ENCODE measurements around the gene C19orf44.
"Not testable (repeated sequence)": the region's sequence is repeated elsewhere in the genome, so short reads cannot be mapped to it uniquely, and the experiment has no call there.

The C19orf44 gene

DNA sequence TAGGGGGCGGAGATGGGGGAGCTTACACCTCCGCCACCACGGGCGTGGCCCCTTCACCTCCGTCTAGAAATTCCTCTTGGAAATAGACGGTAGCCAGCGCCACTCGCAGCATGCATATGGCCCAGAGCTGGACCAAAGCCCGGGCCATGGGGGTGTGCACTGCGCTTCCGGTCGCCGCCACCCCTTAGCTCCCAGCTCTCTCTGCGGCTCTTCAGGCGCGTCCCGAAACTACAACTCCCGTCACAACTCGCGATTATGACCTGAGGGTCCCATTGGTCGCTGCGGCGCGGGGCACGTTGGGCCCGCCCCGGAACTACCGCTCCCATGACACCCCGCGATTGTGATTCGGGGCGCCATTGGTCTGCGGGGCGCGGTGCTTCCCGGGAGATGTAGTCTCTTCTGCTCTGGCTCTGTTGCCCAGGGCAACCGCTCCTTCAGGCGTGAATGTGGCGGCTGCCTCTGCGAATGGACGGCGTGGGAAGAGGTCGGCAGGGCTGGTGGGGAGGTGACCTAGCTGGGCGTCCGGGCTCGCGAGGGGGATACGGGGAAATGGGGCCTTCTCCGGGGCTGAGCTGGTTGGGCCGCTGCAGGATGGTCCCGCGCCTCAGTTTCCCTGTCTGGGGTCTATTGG, at the start of gene C19orf44, which contains the start of gene CALR3:
Gene C19orf44, plus strand, starts transcription at position 413 of the 631 bp plus-strand sequence. CDS start 4,399 bp downstream, outside the sequence.
Gene CALR3, minus strand, starts transcription at position 186 of the 631 bp plus-strand sequence. Its CDS starts 38 bp downstream, at position 148.
- DNase-seq (ENCODE audit: low read depth in 2 of 2), result peak; percentile 90 to 95

DNA sequence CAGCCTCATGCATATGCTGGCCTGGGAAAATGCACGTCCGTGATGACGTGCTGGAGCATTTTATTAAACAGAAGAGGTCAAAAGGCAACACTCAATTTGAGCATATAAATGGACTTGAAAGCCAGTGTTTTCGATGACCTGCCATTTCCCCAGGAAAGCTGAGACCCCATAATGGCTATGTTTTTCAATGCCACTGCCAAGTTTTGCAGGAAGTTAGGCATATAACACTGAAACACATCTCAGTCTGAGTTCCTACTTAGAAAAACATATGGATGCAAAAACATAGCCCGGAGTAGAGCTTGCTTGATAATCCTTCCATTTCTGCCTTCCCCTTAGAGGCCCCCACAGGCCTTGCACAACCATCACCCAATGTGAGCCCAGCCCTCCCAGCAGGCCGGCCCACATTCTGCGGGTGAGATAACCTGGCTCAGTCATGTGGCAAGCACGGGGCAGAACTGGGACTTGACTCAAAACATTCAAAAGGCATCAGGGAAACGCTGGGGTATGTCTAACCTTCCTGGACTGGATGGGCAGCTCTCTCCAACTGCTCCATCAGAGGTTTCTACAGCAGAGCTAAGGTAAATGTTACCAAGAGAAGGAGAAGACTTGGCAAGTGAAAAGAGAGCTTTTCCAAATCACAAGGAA, 49.3 kb upstream of the C19orf44 start:
- DNase-seq (ENCODE audit: low read depth in 2 of 2), result no peak

DNA sequence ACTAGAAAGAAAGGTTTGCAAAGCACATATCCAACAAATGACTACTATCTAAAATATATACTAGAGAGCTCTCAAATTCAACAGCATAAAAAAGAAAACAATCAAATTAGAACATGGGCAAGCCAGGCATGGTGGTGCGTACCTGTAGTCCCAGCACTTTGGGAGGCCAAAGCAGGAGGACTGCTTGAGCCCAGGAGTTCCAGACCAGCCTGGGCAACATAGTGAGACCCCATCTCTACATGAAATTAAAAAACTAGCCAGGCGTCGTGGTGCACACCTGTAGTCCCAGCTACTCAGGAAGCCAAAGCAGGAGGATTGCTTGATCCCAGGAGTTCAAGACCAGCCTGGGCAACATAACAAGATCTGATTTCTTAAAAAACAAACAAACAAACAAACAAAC, 47.3 kb upstream of the C19orf44 start:
- DNase-seq (ENCODE audit: low read depth in 2 of 2), result not testable (repeated sequence)

DNA sequence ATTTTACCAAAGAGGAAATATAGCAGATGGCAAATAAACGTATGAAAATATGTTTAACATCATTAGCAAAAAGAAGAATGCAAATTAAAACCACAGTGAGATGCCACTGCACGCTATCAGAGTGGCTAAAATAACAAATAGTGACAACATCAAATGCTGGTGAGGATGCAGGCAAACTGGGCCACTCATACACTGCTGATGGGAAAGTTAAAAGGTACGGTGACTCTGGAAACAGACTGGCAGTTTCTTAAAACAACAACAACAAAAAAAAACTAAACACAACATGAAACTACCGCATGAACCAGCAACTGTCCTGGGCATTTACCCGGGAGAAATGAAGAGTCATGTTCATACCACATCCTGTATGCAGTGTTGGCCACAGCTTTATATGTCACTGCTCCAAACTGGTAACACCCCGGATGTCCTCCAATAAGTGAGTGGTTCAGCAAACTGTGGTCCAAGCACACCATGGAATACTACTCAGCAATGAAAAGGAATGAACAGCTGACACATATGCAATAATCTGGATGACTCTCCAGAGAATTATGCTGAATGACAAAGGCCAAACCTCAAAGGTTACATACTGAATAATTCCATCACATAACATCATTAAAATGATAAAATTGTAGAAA, 46.7 kb upstream of the C19orf44 start:
- DNase-seq (ENCODE audit: low read depth in 2 of 2), result no peak

DNA sequence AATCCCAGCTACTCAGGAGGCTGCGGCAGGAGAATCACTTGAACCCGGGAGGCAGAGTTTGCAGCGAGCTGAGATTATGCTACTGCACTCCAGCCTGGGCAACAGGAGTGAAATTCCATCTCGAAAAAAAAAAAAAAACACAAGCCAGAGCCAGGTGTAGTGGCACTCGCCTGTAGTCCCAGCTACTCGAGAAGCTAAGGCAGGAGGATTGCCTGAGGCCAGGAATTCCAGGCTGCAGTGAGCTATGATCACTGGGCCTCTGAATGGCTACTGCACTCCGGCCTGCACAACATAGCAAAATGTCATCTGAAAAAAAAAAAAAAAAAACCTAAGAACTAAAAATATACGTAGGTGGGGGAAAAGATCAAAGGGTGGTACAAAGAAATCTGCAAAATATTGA, 43.9 kb upstream of the C19orf44 start:
- no peak for DNase-seq (ENCODE audit: low read depth in 2 of 2)

DNA sequence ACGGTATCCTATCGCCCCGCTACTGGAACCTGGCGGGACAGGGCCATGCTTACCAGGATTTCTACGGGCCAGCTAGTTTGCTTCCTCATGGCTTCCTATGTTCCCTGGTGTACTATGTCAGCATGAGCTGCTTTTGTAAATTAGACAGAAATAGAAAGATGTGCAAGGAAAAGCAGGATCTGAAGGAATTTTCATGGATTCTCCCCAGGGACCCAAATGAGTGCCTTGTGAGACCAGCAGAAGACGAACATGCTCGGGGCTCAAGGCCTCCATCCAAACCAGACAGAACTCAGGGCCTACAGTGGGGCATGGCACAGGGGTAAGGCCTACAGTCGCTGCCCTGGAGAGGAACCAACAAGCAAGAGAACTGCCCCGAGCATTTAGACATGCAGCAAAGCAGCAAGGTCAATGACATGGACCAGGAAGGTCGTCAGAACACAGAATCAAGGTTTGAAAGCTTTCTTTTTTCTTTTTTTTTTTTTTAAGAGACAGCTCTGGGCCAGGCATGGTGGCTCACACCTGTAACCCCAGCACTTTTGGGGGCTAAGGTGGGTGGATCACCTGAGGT, 41.8 kb upstream of the C19orf44 start:
- no peak for DNase-seq (ENCODE audit: low read depth in 2 of 2)

DNA sequence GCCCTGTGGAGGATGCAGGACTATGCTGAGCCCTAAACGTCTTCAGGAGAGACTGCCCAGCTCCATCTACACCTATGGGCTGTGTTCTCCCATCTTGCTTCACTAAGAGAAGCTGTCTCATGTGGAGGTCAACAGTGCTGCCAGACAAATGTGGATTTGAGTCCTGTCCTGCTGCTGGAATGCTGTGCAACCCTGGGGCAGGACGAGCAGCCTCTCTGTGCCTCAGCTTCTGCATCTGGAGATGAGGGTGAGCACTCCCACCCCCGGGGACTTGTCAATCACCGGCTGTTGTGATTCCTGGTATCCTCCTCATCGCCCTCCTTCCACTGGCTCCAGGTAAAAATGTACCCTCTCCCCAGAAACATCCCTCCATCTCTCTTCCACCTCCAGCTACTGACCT, 40.7 kb upstream of the C19orf44 start:
- no peak for DNase-seq (ENCODE audit: low read depth in 2 of 2)

DNA sequence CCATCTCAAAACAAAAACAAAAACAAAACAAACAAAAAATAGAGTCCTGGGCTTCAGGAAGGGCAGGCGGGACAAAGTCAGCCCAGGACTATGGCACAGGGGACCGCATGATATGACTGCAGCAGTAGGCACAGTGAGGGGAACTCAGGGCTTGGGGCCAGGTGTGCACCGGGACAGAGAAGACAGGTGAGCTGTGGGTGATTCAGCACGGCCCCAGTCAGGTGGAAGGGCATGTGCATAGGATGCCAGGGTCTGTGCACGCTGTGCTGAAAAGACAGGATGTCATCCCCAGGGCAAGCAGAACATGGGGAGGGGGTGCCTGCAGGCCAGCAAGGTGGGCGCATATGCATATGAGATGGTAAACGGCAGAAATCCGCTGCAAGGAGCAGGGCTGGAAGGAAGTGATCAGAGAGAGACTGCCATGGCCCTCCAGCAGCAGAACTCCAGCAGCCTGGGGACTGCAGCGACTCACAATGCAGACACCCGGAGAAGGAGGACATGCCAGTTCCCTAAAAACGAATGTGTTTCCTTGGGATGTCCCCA, 39.5 kb upstream of the C19orf44 start:
- no peak for DNase-seq (ENCODE audit: low read depth in 2 of 2)

GRCh38 chr19:16457195-16457953, 38.8 kb upstream of the C19orf44 start:
- DNase-seq (ENCODE audit: low read depth in 2 of 2), result peak; percentile 13 to 15

DNA sequence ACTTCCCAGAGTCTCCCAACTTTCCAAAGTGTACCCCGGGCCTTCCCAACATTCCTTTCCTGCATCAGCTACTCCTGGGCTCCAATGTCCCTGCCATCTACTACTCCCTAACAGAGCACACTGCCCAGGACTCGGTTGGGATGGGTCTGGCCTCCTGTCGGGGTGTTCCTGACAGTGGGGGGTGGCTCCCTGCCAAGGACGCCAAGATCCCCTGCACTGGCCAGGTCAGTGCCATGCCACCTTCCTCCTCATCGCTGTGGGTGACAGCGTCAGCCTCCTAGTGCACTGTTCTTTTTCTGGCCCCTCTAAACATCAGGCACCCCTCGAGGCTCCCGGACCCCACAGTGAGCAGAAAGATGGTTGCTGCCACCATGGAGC, 38.3 kb upstream of the C19orf44 start:
- DNase-seq (ENCODE audit: low read depth in 2 of 2), result no peak

DNA sequence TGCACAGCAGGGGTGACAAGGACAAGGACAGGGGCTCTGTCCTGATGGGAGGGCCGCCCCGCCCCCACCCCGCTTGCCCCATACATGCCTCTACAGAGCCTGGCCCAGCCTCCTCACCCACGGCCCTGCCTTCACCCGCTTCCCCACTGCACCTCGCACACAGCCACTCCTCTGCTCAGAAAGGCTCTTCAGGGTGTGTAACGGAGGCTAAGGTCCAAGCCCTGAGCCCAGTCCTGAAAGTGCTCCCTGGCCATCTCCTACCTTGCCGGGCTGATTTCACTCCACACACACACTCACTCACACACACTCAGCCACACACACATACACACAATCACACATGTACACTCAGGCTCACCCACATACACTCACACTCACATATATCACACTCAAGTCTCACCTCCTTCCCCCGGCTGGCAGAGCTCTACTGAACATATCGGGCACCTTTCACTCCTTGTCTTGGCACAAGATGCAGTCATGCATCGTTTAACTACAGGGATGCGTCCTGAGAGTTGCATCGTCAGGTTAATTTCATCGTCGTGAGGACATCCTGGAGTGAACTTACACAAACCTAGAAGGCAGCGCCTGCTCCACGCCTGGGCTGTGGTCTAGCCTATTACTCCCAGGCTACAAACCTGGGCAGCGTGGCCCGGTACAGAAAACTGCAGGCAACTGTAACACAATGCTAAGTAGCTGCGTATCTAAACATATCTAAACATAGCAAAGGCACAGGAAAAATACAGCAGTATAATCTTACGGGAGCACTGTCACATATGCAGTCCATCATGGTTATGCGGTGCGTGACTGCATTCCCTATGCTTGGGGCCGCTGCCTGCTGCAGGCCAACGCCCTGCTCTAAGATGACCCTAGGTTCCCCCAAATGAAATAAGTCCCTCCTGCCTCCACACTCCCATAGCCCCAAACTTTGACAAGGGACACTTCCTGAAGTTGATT, 37.5 kb upstream of the C19orf44 start:
- DNase-seq (ENCODE audit: low read depth in 2 of 2), result no peak

- no peak for DNase-seq (ENCODE audit: low read depth in 2 of 2)
These were observed 36.5 kb upstream of the C19orf44 start for GRCh38 chr19:16459680-16460079.

DNA sequence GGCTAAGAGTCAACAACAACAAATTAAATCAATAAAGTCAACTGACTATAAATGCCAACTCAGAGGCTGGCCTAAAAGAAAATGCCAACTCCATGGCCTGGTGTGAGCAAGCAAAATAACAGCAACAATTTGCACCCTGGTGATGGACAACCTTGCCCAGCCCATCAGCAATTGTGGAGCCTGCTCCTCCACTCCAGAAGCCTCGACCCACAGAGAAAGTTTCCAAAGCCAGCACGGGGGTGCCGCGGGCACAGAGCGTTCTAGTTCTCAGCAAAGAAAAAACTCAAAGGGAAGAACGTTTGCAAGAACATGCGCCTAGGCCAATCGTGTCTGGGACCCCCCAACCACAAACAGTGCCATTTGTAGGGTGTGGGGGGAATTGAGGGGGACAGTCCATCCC, 35.7 kb upstream of the C19orf44 start:
- DNase-seq (ENCODE audit: low read depth in 2 of 2), result no peak

GRCh38 chr19:16461630-16462051, 34.6 kb upstream of the C19orf44 start:
- DNase-seq (ENCODE audit: low read depth in 2 of 2), result no peak

DNA sequence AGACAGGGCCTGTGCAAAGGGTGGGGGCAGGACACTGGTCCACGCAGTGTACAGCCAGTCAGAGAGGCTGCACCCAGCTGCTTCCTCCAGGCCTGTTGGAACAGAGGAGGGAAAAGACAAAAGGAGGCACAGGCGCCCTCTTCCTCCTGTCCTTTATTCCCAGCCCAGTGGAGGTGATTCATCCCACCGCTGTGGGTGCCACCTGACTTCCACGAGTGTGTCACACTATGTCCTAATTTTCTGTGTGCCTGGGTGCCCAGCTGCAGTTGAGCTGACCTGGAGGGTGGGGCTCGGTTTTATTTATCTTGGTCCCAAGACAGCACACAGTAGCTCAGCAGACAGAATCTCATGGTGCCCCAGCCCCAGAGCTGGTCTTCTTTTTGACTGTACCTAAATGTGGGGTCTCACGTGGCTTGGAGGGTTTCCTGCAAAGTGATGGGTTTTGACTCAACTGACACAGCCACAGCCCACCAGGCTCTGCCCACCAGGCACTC, 33.4 kb upstream of the C19orf44 start:
- DNase-seq (ENCODE audit: low read depth in 2 of 2), result no peak

- DNase-seq (ENCODE audit: low read depth in 2 of 2), result no peak
These were observed 32.7 kb upstream of the C19orf44 start for GRCh38 chr19:16463341-16463990.

GRCh38 chr19:16463991-16464575, 32.1 kb upstream of the C19orf44 start:
- no peak for DNase-seq (ENCODE audit: low read depth in 2 of 2)

GRCh38 chr19:16465239-16465638, 31.0 kb upstream of the C19orf44 start:
- no peak for DNase-seq (ENCODE audit: low read depth in 2 of 2)

- DNase-seq (ENCODE audit: low read depth in 2 of 2), result not testable (repeated sequence)
These were observed 29.3 kb upstream of the C19orf44 start for GRCh38 chr19:16466802-16467427.
